Upper lobe of left lung (tissue), 6 donors: ENCODE data around the gene TIMM21. TPM values are rescaled to one million over a fixed set of nuclear protein-coding genes. Genes with fewer than 3 reads are reported as not detected.

ENCODE experiments used
- ATAC-seq, 2 donors: fragments of 200-7000 bp; cut with Tn5 transposase; one replicate each; pipeline ENCODE4 v1.9.1; 2022; ENCODE audit warnings: mild to moderate bottlenecking in 2 of 2, moderate library complexity in 2 of 2; ENCODE audit not compliant: low FRiP score in 2 of 2
- DNase-seq, 2 donors: peaks; one replicate each; pipeline ENCODE4 v3.0.0-alpha.2; 2019 to 2020
- H3K27ac ChIP-seq, 4 donors: fragments of 200-600 bp; sonication (generic); one replicate each; pipeline ENCODE4 v1.5.1; 2016 to 2019
- H3K27me3 ChIP-seq, 4 donors: fragments of 200-600 bp; sonication (generic); one replicate each; pipeline ENCODE4 v1.5.1; 2017 to 2019
- H3K36me3 ChIP-seq, 4 donors: fragments of 200-600 bp; sonication (generic); one replicate each; pipeline ENCODE4 v1.5.1; 2016 to 2019
- H3K4me1 ChIP-seq, 4 donors: fragments of 200-600 bp; sonication (generic); one replicate each; pipeline ENCODE4 v1.5.1; 2018 to 2019
- H3K4me3 ChIP-seq, 4 donors: fragments of 200-600 bp; sonication (generic); one replicate each; pipeline ENCODE4 v1.5.1; 2017 to 2019; ENCODE audit warnings: mild to moderate bottlenecking in 2 of 4, moderate library complexity in 1 of 4
- H3K9me3 ChIP-seq, 4 donors: fragments of 200-600 bp; sonication (generic); one replicate each; pipeline ENCODE4 v1.5.1; 2018 to 2019
- EP300 ChIP-seq, 4 donors: sonication (generic); formaldehyde crosslinking; IDR thresholded peaks; one replicate each; pipeline ENCODE4 v1.5.1; 2017; ENCODE audit warnings: antibody characterized with exemption in 4 of 4, control low read depth in 2 of 4
- POLR2A ChIP-seq, 4 donors: fragments of 450-650 bp; IDR thresholded peaks; one replicate each; pipeline ENCODE4 v1.5.1; 2016 to 2017; ENCODE audit warnings: antibody characterized with exemption in 4 of 4, mild to moderate bottlenecking in 2 of 4
- POLR2AphosphoS5 ChIP-seq, 2 donors: sonication (generic); formaldehyde crosslinking; IDR thresholded peaks; one replicate each; pipeline ENCODE4 v1.5.1; 2017; ENCODE audit warnings: antibody characterized with exemption in 2 of 2
- WGBS, 2 donors: methylation state at CpG; one replicate each; pipeline ENCODE4 v1.1.5; 2017 to 2018; 5-methylcytosine and 5-hydroxymethylcytosine counted together
- total RNA-seq, 6 donors: library from RNA; depleted of rRNA in 4 of 6; stranded (reverse); fragments of >200 nt in 4 of 6; gene quantifications; one replicate each; pipeline versions ENCODE4 v1.1.0 to v1.2.1, GENCODE V29; 2016 to 2021
- TF ChIP-seq, protein P1 (sequence below), 6 experiments: fragments of 450-650 bp in 4 of 6; fragments of 200-600 bp in 2 of 6; sonication (generic) in 2 of 6; IDR thresholded peaks; one replicate each; pipeline ENCODE4 v1.5.1; 2016 to 2019; ENCODE audit warnings: antibody characterized with exemption in 6 of 6
- donor health status: DM: no; HTN: no; CAD: no; lungs with moderate emphysema.
- donor health status: DM: no; HTN: yes; CAD: no; lungs with severe emphysema.

TIMM21 gene
- total RNA-seq, 6 donors from 2014 or later, result 13.0 to 48.2 (median 23.3) TPM

- H3K27me3 ChIP-seq, result no peaks in the 10 kb centered on the region
- no peak overlapping the region for H3K27ac ChIP-seq
- 40 to 54% methylated on average over 1 of the region's 1 CpG for WGBS, 2 donors
- no peak overlapping the region for H3K4me3 ChIP-seq
- no peaks in the 10 kb centered on the region for H3K4me1 ChIP-seq
- H3K9me3 ChIP-seq, result no peaks in the 10 kb centered on the region
- ATAC-seq (no peak), DNase-seq (no peak)
- no peak for TF ChIP-seq POLR2A (IDR thresholded peaks at IDR 0.05)
- TF ChIP-seq, protein P1, sequence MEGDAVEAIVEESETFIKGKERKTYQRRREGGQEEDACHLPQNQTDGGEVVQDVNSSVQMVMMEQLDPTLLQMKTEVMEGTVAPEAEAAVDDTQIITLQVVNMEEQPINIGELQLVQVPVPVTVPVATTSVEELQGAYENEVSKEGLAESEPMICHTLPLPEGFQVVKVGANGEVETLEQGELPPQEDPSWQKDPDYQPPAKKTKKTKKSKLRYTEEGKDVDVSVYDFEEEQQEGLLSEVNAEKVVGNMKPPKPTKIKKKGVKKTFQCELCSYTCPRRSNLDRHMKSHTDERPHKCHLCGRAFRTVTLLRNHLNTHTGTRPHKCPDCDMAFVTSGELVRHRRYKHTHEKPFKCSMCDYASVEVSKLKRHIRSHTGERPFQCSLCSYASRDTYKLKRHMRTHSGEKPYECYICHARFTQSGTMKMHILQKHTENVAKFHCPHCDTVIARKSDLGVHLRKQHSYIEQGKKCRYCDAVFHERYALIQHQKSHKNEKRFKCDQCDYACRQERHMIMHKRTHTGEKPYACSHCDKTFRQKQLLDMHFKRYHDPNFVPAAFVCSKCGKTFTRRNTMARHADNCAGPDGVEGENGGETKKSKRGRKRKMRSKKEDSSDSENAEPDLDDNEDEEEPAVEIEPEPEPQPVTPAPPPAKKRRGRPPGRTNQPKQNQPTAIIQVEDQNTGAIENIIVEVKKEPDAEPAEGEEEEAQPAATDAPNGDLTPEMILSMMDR (IDR thresholded peaks at IDR 0.05), result no peak
- no peak for TF ChIP-seq EP300 (IDR thresholded peaks at IDR 0.05)
- TF ChIP-seq POLR2AphosphoS5 (IDR thresholded peaks at IDR 0.05), result no peak
- no peaks in the 10 kb centered on the region for H3K36me3 ChIP-seq
Observed at GRCh38 chr18:74140582-74140981, 7.7 kb upstream of the TIMM21 start.

DNA sequence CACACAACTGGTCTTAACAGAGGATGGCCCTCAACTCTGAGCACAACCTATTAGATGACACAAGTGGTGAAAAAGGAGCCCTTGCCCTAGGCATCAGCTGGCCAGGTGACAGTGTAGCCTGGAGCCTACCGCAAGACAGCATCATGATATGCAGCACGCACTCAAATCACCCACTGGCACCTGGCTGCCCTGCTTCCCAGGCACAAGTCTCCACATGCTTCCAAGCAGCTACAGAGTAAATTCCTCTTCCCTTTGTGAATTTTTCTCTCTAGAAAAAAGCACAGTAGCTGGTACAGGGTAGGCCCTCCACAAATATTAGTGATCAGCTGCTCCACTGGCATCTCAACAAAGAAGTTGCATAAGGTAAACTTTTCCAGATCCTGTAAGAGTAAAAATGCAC lies 6.7 kb upstream of the TIMM21 start:
- Histone ChIP-seq H3K9me3 (no peaks in the 10 kb centered on the region), H3K27ac (no peak overlapping the region), H3K4me1 (peaks cover 0 to under 1% (median under 1%) of the 10 kb centered on the region in 4 donors), H3K27me3 (no peaks in the 10 kb centered on the region), H3K4me3 (no peak overlapping the region), H3K36me3 (no peaks in the 10 kb centered on the region)
- DNase-seq, result no peak
- TF ChIP-seq EP300 (IDR thresholded peaks at IDR 0.05), result no peak
- no peak for TF ChIP-seq POLR2AphosphoS5 (IDR thresholded peaks at IDR 0.05)
- TF ChIP-seq POLR2A (IDR thresholded peaks at IDR 0.05), result no peak
- TF ChIP-seq, protein P1 (IDR thresholded peaks at IDR 0.05), result no peak
- WGBS, 2 donors, result 85 to 100% methylated on average over 2 of the region's 2 CpGs
- ATAC-seq, result no peak

DNA sequence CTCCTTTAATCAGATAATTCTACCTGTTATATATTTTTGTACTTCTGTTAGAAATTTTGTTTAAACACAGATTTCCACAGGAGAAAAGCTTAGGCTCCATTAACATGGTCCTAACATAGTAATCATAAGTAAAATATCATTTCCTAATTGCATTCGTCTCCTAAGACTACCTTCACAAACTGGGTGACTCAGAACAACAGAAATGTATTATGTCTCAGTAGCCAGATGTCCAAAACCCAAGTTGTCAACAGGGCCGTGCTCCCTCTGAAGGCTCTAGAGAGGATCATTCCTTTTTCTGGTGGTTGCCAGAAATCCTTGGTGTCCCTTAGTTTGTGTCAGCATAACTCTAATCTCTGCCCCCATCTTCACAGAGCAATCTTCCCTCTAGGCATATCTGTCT lies 6.1 kb upstream of the TIMM21 start:
- ATAC-seq, result no peak
- Histone ChIP-seq H3K36me3 (no peaks in the 10 kb centered on the region), H3K4me1 (peaks cover 4 to 6% (median 5%) of the 10 kb centered on the region in 4 donors), H3K9me3 (no peaks in the 10 kb centered on the region), H3K27me3 (no peaks in the 10 kb centered on the region), H3K4me3 (no peak overlapping the region), H3K27ac (no peak overlapping the region)
- WGBS, 2 donors, result 73 to 80% methylated on average over 2 of the region's 2 CpGs
- no peak for DNase-seq
- no peak for TF ChIP-seq POLR2A (IDR thresholded peaks at IDR 0.05)
- no peak for TF ChIP-seq POLR2AphosphoS5 (IDR thresholded peaks at IDR 0.05)
- no peak for TF ChIP-seq EP300 (IDR thresholded peaks at IDR 0.05)
- TF ChIP-seq, protein P1 (IDR thresholded peaks at IDR 0.05), result no peak

DNA sequence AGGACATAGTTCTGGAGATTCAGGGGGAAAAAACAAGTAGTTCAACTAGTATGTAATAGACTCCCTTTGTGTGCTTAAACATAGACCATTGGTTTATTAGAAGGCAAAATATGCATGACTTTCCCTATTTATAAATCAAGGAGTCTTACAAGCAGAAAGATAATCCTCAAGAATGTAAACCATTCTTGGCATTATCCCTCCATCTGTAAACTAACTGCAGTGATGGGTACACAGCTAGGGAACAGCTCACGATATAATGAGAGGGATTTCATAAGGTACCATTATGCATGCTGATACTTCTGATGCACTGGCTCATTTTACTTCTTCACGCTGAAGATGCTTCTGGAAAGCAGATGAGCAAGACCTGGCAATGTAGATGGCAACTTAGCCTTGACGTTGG lies 1.6 kb upstream of the TIMM21 start:
- WGBS, 2 donors, result 46 to 50% methylated on average over 3 of the region's 3 CpGs
- no peak for ATAC-seq
- DNase-seq, result no peak
- peak overlapping the region in 2 of 4 donors; percentile 78 to 88 for H3K4me3 ChIP-seq
- peaks cover 20 to 30% (median 22%) of the 10 kb centered on the region in 4 donors for H3K4me1 ChIP-seq
- TF ChIP-seq, protein P1 (IDR thresholded peaks at IDR 0.05), result no peak
- TF ChIP-seq POLR2AphosphoS5 (IDR thresholded peaks at IDR 0.05), result no peak
- TF ChIP-seq POLR2A (IDR thresholded peaks at IDR 0.05), result no peak
- no peak for TF ChIP-seq EP300 (IDR thresholded peaks at IDR 0.05)
- no peaks in the 10 kb centered on the region for H3K9me3 ChIP-seq
- H3K36me3 ChIP-seq, result peaks cover 0 to 5% (median 0%) of the 10 kb centered on the region in 4 donors
- H3K27ac ChIP-seq, result no peak overlapping the region
- H3K27me3 ChIP-seq, result no peaks in the 10 kb centered on the region

GRCh38 chr18:74147491-74147778 lies 888 bp upstream of the TIMM21 start:
- no peaks in the 10 kb centered on the region for H3K9me3 ChIP-seq
- H3K27me3 ChIP-seq, result no peaks in the 10 kb centered on the region
- H3K4me1 ChIP-seq, result peaks cover 20 to 30% (median 22%) of the 10 kb centered on the region in 4 donors
- TF ChIP-seq POLR2A (IDR thresholded peaks at IDR 0.05), result no peak
- TF ChIP-seq, protein P1 (IDR thresholded peaks at IDR 0.05), result peak in 1 of 6 experiments; percentile 14
- H3K36me3 ChIP-seq, result peaks cover 0 to 5% (median 0%) of the 10 kb centered on the region in 4 donors
- no peak for DNase-seq
- peak overlapping the region; percentile 61 to 88 (median 73) for H3K4me3 ChIP-seq
- WGBS, 2 donors, result 0 to 1% methylated on average over 1 to 24 of the region's 28 CpGs
- H3K27ac ChIP-seq, result peak overlapping the region in 3 of 4 donors; percentile 87 to 96 (median 92)
- no peak for ATAC-seq
